DOHH2 (cell line): ENCODE data around the gene DLX4.

ENCODE experiments used
- H3F3A ChIP-seq: fragments of 200-600 bp; sonication (generic), shearing (Covaris generic); 2 replicates; pipeline ENCODE4 v1.6.0; 2016; ENCODE audit warnings: antibody characterized with exemption, mild to moderate bottlenecking; ENCODE audit not compliant: control insufficient read depth, insufficient read depth
- H3K27ac ChIP-seq: fragments of 200-600 bp; sonication (generic); 2 replicates; pipeline ENCODE4 v1.5.1; 2014; ENCODE audit warnings: low read depth, mild to moderate bottlenecking, low read length, moderate library complexity
- H3K27me3 ChIP-seq: fragments of 200-600 bp; sonication (generic); 2 replicates; pipeline ENCODE4 v1.6.1; 2014; ENCODE audit warnings: mild to moderate bottlenecking, low read length, mixed read lengths; ENCODE audit not compliant: control insufficient read depth
- H3K36me3 ChIP-seq: fragments of 200-600 bp; sonication (generic); 2 replicates; pipeline ENCODE4 v1.6.1; 2014; ENCODE audit warnings: mild to moderate bottlenecking, low read length, moderate library complexity, mixed read lengths; ENCODE audit not compliant: control insufficient read depth
- H3K4me1 ChIP-seq: fragments of 200-600 bp; sonication (generic); 2 replicates; pipeline ENCODE4 v1.6.1; 2014; ENCODE audit warnings: mild to moderate bottlenecking, low read length, mixed read lengths; ENCODE audit not compliant: control insufficient read depth
- H3K4me2 ChIP-seq: fragments of 200-600 bp; sonication (generic); 2 replicates; pipeline ENCODE4 v1.6.0; 2014; ENCODE audit warnings: mild to moderate bottlenecking, low read length, moderate library complexity
- H3K4me3 ChIP-seq: fragments of 200-600 bp; sonication (generic); 2 replicates; pipeline ENCODE4 v1.5.1; 2014; ENCODE audit warnings: mild to moderate bottlenecking, low read length, mixed read lengths
- H3K79me2 ChIP-seq: fragments of 200-600 bp; sonication (generic); 2 replicates; pipeline ENCODE4 v1.6.1; 2014; ENCODE audit warnings: mild to moderate bottlenecking, low read length, mixed read lengths; ENCODE audit not compliant: control insufficient read depth
- H3K9me2 ChIP-seq: fragments of 200-600 bp; sonication (generic); replicated peaks from 2 replicates; pipeline ENCODE4 v1.6.1; 2014; ENCODE audit warnings: mild to moderate bottlenecking, low read length, mixed read lengths; ENCODE audit not compliant: control insufficient read depth
- H3K9me3 ChIP-seq: fragments of 200-600 bp; sonication (generic); 2 replicates; pipeline ENCODE4 v1.6.1; 2014; ENCODE audit warnings: antibody characterized with exemption, low read length, mixed read lengths; ENCODE audit not compliant: control insufficient read depth, insufficient read depth
- H4K20me1 ChIP-seq: fragments of 200-600 bp; sonication (generic); 2 replicates; pipeline ENCODE4 v1.6.0; 2014; ENCODE audit warnings: low read depth, mild to moderate bottlenecking, antibody characterized with exemption, low read length, moderate library complexity; ENCODE audit not compliant: control insufficient read depth, insufficient read depth
- CTCF ChIP-seq: fragments of 200-600 bp; sonication (generic); IDR thresholded peaks from one replicate; pipeline ENCODE4 v1.5.1; 2014; ENCODE audit warnings: antibody characterized with exemption, mild to moderate bottlenecking, low read depth, low read length; ENCODE audit not compliant: poor library complexity, severe bottlenecking
- EZH2phosphoT487 ChIP-seq: fragments of 200-600 bp; sonication (generic); IDR thresholded peaks from 2 replicates; pipeline ENCODE4 v1.6.1; 2017; ENCODE audit warnings: borderline replicate concordance, mild to moderate bottlenecking, antibody characterized with exemption, low read length, moderate library complexity, mixed read lengths

Gene DLX4

GRCh38 chr17:49967205-49967604 is 1.8 kb upstream of the DLX4 start:
- Histone ChIP-seq H3K9me3 (no peaks in the 10 kb centered on the region), H3K79me2 (no peaks in the 10 kb centered on the region), H3K36me3 (no peaks in the 10 kb centered on the region), H3K9me2 (no peaks in the 10 kb centered on the region), H3K4me2 (no peak overlapping the region), H3F3A (peaks cover 5% of the 10 kb centered on the region; the same call in 1 of the 2 replicates), H3K4me3 (no peak overlapping the region), H3K4me1 (peaks cover 12% of the 10 kb centered on the region), H3K27ac (no peak overlapping the region), H4K20me1 (no peaks in the 10 kb centered on the region), H3K27me3 (peaks cover 54% of the 10 kb centered on the region)
- TF ChIP-seq EZH2phosphoT487 (no peak), CTCF (no peak)

- Histone ChIP-seq H3K4me2 (peak overlapping the region; percentile 97), H3K9me2 (no peaks in the 10 kb centered on the region), H3K79me2 (no peaks in the 10 kb centered on the region), H3K4me3 (peak overlapping the region; percentile 92), H3K27me3 (peaks cover 54% of the 10 kb centered on the region), H3K36me3 (no peaks in the 10 kb centered on the region), H3K9me3 (no peaks in the 10 kb centered on the region), H4K20me1 (no peaks in the 10 kb centered on the region), H3F3A (peaks cover 5% of the 10 kb centered on the region; the same call in 1 of the 2 replicates), H3K27ac (no peak overlapping the region), H3K4me1 (peaks cover 12% of the 10 kb centered on the region)
- TF ChIP-seq EZH2phosphoT487 (no peak), CTCF (no peak)
These were observed 1.2 kb upstream of the DLX4 start for GRCh38 chr17:49967621-49968404.

- Histone ChIP-seq H3K4me2 (peak overlapping the region; percentile 97), H3K27ac (no peak overlapping the region), H3K36me3 (no peaks in the 10 kb centered on the region), H3K9me2 (no peaks in the 10 kb centered on the region), H3K9me3 (no peaks in the 10 kb centered on the region), H3K27me3 (peaks cover 56% of the 10 kb centered on the region), H3K4me1 (peaks cover 12% of the 10 kb centered on the region), H3K4me3 (peak overlapping the region; percentile 92), H3K79me2 (no peaks in the 10 kb centered on the region), H4K20me1 (no peaks in the 10 kb centered on the region), H3F3A (peaks cover 5% of the 10 kb centered on the region; the same call in 1 of the 2 replicates)
- TF ChIP-seq EZH2phosphoT487 (no peak), CTCF (no peak)
These were observed 421 bp upstream of the DLX4 start for GRCh38 chr17:49968405-49969133.
